HG02588 (cell line): ENCODE data around the gene COPS7B.
"Not testable (repeated sequence)": the region's sequence is repeated elsewhere in the genome, so short reads cannot be mapped to it uniquely, and the experiment has no call there.

Experiments
- ATAC-seq: cut with Tn5 transposase; IDR thresholded peaks from one replicate; pipeline ENCODE4 v1.9.1; 2021; ENCODE audit warnings: mild to moderate bottlenecking, moderate library complexity; ENCODE audit not compliant: unreplicated experiment

Gene COPS7B

DNA sequence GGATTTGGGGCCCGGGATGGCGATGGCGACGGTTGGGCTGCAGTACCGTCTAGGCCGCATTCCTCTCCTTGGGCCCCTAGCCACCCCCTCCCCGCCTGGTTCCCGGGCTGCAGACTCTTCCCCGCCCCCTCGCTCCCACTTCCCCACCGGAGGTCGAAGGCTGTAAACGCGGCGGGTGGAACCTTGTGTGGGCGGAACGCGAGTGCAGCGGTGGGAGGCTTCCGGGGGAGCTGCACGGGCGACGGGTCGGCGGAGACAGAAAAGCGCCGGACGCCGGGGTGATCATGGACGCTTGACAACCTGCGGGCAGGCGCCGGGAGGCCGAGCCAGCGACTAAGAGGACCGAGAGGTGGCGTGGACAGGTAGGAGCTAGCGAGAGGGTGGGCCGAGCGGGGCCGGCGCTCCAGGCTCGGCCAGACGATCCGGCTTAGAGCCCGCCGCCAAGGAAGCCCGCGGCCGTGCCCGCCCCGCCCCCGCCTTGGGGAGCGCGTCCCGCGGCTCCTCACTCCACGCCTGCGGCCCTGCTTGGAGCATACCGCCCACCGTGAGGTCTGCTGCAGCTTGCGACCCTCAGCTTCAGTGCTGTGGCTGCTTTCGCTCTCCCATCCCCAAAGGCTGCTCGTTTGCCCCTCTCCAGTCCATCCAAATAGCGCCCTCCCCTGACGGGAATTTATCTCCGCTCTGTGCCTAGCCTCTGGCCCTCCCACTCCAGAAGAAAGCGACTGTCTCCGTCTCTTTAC lies at the start of gene COPS7B:
COPS7B (plus strand) TSS at position 269 of the 740 bp plus-strand sequence. CDS start 2,126 bp downstream, outside the sequence.
- ATAC-seq = peak; percentile 59

DNA sequence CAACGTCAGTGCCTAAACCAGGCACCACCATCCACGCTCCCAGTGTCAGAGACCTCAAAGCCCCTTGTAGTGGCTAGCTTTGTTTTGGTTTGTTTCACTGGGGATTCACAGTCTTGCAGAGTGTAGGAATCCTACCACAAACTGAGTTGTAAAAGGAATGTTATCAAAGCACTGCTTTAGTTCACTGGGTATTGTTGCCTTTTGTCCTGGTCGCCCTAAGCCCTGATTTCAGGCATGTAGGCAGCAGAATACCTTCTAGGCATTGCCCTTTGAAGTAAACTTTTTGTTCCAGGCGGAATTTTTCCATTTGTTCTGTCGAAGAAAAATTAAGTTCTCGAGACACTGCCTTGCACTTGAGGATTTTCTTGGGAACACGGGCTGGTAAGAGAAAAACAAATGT lies 48.5 kb upstream of the COPS7B start:
- ATAC-seq = no peak

DNA sequence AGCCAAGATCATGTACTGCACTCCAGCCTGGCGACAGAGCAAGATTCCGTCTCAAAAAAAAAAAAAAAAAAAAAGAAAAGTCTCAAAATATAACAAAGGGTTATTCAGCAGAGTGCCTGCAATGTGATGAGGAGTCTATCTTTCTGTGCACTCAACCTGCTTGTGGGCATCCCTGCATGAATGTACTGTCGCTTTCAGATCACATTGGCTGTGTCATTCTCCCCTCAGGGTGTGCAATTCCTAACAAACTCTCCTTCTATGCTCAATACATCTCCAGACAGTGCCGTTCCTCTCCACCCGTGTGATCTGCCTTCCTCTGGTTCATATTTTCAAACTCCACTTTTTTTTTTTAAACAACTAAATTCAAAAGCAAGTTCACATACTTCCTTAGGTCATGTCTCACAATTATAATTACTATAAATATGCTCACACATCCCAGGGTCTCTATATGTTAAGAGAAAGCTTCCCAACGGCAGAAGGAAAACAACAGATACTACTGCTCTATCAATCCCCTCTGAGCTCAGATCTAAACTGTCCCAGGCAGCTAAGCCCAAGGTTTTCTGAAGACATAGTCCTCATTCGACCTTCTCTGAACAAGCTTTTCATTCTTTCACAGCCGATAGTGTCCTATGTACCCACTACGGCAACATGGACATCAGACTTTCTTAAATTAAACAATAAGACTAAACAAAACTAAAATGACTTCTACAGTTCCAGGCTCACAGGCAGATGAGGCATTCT lies 42.7 kb upstream of the COPS7B start:
- ATAC-seq = no peak

DNA sequence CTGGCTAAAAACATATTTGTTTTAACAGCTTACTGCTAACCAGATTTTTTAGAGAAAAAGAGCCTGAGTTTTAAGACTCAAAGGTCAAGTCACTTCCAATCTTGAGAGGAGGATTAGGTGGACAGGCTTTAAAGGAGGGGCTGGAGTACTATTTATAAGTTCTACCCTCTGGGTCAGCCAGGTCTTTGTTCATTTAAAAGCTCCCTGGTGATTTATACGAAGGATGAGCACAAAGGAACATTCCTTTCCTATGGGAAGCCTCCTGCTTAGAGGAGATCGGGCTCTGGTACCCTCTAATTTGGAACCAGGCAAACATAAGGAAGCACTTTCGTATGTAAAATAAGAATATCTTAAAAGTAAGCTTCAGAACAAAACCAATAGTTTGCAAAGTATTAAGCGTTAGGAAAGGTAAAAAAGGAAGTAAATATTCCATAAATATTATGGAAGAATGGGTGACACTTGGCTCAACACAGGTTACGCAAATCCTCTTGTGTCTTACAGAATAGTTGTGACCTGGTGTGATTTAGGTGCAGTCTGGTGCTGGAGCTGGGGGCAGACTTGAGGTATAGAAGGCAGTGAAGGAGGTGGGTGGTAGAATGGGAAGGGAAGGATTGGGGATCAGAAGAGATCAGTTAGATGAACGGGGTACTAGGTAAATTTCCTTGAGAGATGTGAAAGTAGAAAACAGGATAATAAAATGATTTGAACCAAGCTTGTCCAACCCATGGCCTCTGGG lies 40.8 kb upstream of the COPS7B start:
- no peak for ATAC-seq

DNA sequence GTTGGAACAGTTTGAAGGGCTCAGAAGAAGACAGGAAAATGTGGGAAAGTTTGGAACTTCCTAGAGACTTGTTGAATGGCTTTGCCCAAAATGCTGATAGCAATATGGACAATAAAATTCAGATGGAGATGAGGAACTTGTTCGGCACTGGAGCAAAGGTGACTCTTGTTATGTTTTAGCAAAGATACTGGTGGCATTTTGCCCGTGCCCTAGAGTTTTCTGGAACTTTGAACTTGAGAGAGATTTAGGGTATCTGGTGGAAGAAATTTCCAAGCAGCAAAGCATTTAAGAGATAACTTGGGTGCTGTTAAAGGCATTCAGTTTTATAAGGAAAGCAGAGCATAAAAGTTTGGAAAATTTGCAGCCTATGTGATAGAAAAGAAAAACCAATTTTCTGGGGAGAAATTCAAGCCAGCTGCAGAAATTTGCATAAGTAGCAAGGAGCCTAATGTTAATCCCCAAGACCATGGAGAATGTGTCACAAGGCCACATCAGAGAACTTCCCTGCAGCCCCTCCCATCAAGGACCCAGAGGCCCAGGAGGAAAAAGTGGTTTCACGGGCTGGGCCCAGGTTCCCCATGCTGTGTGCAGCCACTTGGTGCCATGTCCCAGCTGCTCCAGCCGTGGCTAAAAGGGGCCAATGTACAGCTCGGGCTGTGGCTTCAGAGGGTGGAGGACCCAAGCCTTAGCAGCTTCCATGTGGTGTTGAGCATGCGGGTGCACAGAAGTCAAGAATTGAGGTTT lies 37.9 kb upstream of the COPS7B start:
- ATAC-seq = not testable (repeated sequence)

DNA sequence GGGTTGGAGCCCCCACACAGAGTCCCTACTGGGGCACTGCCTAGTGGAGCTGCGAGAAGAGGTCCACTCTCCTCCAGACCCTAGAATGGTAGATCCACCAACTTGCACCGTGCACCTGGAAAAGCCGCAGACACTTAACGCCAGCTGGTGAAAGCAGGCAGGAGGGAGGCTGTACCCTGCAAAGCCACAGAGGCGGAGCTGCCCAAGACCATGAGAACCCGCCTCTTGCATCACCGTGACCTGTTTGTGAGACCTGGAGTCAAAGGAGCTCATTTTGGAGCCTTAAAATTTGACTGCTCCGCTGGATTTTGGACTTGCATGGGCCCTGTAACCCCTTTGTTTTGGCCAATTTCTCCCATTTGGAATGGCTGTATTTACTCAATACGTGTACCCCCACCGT lies 37.2 kb upstream of the COPS7B start:
- not testable (repeated sequence) for ATAC-seq

DNA sequence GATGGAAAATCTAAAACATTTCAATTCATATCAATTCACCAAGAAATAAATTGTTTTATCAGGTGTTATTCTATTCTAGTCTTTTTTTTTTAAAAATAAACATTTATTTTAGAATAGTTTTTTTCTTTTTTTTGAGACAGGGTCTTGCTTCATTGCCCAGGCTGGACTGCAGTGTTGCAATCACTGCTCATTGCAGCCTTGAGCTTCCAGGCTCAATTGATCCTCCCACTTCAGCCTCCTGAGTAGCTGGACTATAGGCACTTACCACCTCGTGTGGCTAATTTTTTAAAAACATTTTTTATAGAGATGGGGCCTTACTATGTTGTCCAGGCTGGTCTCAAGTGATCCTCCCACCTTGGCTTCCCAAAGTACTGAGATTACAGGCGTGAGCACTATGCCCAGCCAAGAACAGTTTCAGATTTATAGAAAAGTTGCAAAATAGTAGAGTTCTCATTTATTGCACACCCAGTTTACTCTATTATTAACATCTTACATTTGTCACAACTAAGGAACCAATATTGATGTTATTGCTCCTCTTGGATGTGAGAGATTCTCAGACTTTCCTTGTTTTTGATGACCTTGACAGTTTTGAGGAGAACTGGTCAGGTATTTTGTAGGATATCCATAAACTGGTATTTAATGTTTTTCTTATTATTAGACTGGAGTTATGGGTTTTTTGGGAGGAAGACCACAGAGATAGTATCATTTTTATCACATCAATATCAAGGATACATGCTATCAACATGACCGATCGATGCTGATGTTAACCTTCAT lies 35.0 kb upstream of the COPS7B start:
- ATAC-seq = no peak

DNA sequence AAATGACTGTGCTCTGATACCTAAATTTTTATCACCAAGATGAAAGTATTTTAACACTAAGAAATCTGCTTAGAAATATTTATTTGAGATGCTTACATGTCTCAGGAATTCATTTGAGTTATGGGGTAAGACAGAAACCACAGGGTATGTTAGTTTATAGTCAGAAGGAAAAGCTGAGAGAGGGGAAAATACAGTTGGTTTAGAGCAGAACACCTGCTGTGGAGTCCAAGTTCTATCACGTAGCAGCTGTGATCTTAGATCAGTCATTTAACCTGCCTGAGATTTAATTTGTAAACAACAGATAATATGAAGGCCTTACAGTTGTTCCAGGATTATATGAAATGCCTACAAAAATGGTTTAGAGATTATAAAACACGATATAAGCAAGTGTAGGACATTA lies 34.2 kb upstream of the COPS7B start:
- ATAC-seq = no peak

DNA sequence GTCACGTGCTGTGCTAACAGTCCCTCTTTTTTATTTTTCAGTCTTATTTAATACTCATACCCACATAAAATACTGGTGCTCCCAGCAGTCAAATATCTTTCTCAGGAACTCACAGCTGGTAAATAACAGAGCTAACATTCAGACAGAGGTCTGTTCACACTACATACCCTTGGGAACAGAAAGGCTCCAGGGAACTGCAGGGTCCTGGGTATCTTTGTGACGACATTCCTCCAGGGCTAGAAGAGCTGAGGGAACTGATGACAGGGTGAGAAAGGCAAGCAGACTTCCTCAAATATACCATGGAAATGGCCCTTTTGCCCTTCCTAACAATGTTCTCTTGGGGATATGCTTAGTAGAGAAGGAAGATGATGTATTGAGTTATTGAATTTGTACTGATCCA lies 24.5 kb upstream of the COPS7B start:
- ATAC-seq = no peak

DNA sequence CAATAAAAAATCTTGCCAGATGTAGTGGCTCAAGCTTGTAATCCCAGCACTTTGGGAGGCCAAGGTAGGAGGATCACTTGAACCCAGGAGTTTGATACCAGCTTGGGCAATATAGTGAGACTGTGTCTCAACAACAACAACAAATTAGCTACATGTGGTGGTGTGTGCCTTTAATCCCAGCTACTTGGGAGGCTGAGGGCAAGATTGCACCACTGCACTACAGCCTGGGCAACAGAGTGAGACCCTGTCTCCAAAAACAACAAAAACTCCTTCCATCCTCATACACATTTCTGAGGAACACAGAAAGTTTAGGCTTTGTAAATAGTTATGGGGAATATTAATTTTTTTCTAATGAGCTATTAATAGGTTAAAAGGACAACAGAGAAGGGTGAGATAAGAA lies 22.1 kb upstream of the COPS7B start:
- ATAC-seq = no peak

DNA sequence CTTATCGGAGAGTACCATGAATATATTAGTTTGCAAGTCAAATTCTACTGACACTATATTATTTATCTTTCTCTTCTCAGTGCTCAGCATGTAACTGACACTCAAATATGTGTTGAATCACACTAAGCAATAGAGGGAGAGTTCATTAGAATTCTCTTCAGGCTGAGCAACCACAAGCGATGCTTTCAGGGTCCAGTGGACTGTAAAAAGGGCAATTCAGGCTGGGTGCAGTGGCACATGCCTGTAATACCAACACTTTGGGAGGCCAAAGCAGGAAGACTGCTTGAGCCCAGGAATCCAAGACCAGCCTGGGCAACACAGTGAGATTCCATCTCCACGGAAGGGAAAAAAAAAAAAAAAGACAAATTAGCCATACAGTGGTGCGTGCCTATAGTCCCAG lies 21.5 kb upstream of the COPS7B start:
- no peak for ATAC-seq

DNA sequence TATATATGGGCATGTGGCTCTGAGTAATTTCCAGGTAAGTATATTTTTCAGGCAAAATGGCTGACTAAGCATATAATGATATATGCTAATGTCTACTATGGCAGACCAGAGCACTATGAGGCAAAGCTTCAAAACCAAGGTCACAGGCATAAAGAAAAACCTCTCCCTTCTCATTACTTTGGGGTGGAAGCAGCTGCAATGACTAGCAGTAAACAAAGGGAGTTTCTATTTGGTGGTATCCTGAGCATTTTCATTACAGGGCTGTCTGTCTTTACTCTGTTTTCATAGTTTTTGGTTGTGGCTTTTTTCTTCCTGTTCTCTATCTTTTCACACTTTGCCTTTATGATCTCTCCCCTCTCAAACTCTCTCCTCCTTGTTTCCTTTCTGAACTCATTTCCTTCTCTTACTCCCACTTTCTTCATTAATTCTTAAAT lies 20.7 kb upstream of the COPS7B start:
- no peak for ATAC-seq

DNA sequence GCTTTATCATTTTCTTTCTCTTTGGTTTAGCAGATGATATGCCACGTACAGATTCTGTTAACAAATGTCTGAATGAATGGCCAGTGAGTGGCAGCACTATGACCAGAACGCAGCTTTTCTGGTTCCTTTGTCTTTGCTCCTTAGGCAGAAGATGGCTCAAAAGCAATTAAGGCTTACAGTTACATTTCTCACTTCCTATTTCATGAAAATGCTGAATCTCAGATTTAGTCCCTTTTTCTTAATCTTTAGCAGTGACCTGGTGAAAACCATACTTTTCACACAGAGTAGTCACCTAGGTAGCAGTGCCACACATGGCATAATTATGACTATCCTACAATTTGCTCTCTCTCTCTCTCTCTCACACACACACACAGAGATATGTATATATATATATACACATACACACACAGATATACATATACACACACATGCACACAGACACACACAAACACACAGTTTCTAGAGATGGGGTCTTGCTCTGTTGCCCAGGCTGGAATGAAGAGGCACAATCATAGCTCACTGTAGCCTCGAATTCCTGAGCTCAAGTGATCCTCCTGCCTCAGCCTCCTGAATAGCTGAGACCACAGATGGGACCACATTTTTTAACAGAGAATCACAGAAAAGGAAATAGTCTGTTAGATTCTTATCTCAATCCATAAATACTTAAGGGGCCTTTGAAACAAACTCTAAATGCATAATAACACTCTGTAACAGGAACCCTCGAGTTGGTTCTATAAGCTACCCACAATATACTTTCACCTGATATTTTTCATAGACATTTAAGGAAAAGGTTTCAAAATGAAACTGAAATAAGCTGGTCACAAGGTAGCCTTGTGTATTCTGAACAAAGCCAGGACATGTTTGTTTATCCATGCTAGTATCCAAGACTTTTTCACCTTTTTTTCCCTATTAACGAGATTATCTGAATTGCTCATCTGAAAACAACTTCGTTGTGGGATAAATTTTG lies 16.8 kb upstream of the COPS7B start:
- ATAC-seq = no peak

DNA sequence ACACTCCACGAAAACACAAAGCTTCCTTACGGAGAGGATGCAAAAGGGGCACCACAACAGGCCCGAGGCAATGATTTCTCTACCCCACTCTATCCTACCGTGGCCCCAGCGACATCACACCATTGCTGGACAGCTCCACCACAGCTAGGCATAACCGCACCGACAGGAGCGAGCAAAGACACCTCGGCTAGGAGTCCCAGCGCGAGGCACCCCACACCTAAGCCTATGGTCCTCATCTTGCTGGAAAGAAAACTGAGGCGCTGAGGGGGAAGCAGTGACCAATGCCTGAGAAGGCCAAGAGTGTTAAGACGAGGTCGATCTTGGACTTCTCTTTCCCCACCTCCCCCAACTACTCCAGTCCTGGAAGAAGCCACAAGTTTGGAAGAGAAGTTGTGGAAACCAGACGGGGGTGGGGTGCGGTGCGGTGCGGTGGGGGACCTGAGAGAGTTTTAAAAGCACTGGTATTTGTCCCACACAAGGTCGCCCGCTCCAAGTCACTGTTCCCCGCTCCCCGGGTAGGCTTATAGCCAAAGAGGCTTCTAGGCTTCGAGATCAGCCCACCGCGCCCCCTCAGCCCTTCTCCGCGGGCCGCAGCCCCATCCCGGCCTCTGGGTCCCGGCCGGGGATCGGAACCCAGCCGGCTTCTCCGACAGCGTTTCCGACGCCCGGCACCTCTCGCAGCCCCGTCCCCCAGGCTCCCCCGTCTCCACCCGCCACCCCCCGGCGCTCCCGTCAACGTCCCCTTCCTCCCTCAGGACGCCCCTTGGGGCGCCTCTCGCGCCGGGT lies 5.9 kb upstream of the COPS7B start:
- ATAC-seq = no peak

DNA sequence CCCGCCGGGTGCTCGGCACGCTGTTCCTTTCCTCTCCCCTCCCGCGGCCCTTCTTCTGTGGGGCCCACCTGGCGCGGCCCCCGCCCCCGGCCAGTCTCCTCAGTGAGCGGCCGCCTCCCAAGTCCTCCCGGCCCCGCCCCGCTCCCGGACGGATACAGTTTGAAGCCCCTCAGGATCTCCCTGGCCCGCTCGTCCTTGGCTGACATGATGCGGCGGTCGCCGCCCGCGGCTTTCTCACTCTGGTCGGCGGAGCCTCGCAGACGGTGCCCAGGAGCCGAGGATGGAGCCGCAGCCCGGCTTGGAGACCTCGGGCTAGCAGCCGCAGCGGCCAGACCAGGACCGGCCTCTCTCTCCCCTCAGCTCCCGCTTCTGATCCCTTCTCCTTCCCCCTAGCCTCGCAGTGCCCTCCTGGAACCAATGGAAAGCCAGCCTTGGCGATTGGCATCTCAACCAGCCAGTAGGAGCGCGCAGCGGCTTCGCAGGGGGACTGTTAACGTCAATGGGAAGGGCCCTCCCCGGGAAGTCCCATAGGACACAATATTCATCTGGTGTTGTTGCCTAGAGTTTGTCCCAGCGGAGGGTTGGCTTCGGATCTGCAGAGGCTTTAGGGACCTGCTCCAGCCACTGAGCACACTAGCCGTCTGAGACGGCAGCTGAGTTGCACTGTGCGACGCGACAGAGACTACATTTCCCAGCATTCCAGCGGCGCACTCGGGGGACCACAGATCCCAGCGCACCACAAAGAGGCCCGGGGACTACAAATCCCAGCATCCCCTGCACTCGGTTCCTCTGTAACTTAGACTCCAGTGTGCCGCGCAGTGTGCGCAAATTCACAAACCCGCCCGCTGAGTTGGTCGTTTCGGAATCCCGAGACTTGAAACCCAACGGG lies 5.1 kb upstream of the COPS7B start, which contains the start of gene PDE6D:
PDE6D (minus strand) TSS at position 374 of the 889 bp plus-strand sequence; CDS start at position 206, 168 bp downstream.
- ATAC-seq = peak; percentile 90

DNA sequence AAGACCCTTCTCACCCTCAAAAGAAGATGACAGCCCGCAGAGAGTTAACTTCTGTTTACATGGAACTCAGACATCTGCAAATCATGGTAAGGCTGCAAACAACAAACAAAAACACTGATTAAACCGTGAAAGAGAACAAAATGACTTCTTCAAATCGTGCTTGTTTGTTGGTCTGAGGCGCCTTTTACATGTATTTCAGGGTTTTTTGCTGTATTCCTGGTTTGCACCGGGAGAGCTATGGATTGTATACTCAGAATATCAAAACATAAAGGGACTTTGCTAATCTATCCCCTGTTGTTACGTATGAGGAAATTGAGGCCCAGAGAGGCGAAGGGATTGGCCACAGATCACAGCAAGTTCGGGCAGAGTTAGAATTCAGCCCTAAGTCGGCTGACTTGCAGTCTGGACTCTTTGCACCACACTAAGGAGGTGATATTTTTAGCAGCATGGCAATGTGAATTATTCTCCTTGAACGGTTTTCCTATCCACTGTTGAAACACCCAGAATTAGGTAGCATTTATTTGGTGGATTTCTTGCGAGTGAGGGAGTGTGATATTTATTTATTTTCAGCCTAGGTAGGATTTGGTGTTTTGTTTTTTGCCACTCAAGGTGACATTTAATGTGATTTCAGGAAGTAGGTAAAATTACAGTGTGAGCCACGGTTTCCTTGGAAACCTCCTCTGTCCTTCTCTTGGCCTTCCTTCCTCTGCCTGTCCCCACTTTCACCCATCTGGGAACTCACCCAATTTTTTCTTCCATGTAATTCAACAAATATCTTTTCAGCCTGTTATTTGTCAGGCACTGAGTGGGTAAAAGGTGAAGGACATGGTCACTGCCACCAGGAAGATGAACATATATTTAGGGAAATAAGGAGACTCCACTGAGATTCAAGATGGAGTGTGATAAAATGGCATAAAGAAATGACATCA lies 4.2 kb upstream of the COPS7B start:
- ATAC-seq = no peak
